GM12878 (cell line): ENCODE measurements around the gene JAG1.

Source experiments
- EZH2 ChIP-seq: IDR thresholded peaks from 2 replicates; pipeline ENCODE4 v1.6.1; 2012; ENCODE audit warnings: low read depth, mild to moderate bottlenecking, control low read depth, inconsistent platforms, low read length, borderline replicate concordance; ENCODE audit not compliant: control insufficient read depth
- GATAD2B ChIP-seq: fragments of 450-650 bp; conservative IDR thresholded peaks from 2 replicates; pipeline ENCODE4 v1.6.1; 2017; ENCODE audit warnings: low read depth, mild to moderate bottlenecking, moderate library complexity
- KDM1A ChIP-seq: fragments of 200-600 bp; sonication (generic); IDR thresholded peaks from 2 replicates; pipeline ENCODE4 v1.6.1; 2016; ENCODE audit warnings: borderline replicate concordance
- POLR2A ChIP-seq: IDR thresholded peaks from 2 replicates; pipeline ENCODE4 v1.6.1; 2011; ENCODE audit warnings: low read depth, mild to moderate bottlenecking, low read length
- SREBF1 ChIP-seq: IDR thresholded peaks from 2 replicates; pipeline ENCODE4 v1.6.1; 2012; ENCODE audit warnings: mild to moderate bottlenecking, low read length
- STAT1 ChIP-seq: fragments of 450-650 bp; conservative IDR thresholded peaks from 2 replicates; pipeline ENCODE4 v1.6.1; 2014; ENCODE audit warnings: antibody characterized with exemption, mild to moderate bottlenecking
- TF ChIP-seq, protein P1 (sequence below): fragments of 450-650 bp; IDR thresholded peaks from 2 replicates; pipeline ENCODE4 v1.6.1; 2017; ENCODE audit warnings: mild to moderate bottlenecking
- TF ChIP-seq, protein P2 (sequence below), 3 experiments: IDR thresholded peaks in 2 of 3; conservative IDR thresholded peaks in 1 of 3; 2 replicates each; pipeline ENCODE4 v1.5.1; 2011; ENCODE audit warnings: low read depth in 3 of 3, low read length in 3 of 3, mild to moderate bottlenecking in 3 of 3, control low read depth in 2 of 3, moderate library complexity in 2 of 3, inconsistent platforms in 1 of 3, mixed read lengths in 1 of 3; ENCODE audit not compliant: control insufficient read depth in 2 of 3, insufficient read depth in 1 of 3; ENCODE audit errors: extremely low read depth in 1 of 3
- TF ChIP-seq, protein P3 (sequence below): IDR thresholded peaks from 2 replicates; pipeline ENCODE4 v1.6.1; 2012; ENCODE audit warnings: low read depth, low read length, improper control_type of control experiment
- TF ChIP-seq, protein P4 (sequence below): IDR thresholded peaks from 2 replicates; pipeline ENCODE4 v1.6.1; 2011; ENCODE audit warnings: low read depth, mild to moderate bottlenecking, low read length, moderate library complexity, borderline replicate concordance; ENCODE audit errors: extremely low read depth

DNA sequence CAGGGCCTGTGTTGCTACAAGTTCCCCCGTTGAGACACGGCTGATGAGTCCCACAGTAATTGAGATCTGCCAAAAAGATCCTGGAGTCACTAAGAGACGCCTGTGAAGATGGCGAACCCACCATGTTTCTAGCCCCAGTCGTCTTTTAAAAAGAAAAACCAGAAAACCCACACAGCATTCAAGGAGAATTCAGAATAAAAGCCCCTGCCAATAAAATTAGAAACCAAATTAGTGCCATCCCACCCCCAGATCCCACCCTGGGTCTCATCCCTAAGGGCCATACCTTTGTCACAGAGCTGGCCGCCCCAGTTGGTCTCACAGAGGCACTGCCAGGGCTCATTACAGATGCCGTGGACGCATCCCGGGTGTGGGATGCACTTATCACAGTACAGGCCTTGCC lies 21.6 kb downstream of the JAG1 start:
- TF ChIP-seq, protein P1, sequence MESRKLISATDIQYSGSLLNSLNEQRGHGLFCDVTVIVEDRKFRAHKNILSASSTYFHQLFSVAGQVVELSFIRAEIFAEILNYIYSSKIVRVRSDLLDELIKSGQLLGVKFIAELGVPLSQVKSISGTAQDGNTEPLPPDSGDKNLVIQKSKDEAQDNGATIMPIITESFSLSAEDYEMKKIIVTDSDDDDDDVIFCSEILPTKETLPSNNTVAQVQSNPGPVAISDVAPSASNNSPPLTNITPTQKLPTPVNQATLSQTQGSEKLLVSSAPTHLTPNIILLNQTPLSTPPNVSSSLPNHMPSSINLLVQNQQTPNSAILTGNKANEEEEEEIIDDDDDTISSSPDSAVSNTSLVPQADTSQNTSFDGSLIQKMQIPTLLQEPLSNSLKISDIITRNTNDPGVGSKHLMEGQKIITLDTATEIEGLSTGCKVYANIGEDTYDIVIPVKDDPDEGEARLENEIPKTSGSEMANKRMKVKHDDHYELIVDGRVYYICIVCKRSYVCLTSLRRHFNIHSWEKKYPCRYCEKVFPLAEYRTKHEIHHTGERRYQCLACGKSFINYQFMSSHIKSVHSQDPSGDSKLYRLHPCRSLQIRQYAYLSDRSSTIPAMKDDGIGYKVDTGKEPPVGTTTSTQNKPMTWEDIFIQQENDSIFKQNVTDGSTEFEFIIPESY, result no peak
- TF ChIP-seq, protein P2, sequence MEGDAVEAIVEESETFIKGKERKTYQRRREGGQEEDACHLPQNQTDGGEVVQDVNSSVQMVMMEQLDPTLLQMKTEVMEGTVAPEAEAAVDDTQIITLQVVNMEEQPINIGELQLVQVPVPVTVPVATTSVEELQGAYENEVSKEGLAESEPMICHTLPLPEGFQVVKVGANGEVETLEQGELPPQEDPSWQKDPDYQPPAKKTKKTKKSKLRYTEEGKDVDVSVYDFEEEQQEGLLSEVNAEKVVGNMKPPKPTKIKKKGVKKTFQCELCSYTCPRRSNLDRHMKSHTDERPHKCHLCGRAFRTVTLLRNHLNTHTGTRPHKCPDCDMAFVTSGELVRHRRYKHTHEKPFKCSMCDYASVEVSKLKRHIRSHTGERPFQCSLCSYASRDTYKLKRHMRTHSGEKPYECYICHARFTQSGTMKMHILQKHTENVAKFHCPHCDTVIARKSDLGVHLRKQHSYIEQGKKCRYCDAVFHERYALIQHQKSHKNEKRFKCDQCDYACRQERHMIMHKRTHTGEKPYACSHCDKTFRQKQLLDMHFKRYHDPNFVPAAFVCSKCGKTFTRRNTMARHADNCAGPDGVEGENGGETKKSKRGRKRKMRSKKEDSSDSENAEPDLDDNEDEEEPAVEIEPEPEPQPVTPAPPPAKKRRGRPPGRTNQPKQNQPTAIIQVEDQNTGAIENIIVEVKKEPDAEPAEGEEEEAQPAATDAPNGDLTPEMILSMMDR (IDR thresholded peaks at IDR 0.05 in 2 of 3, conservative IDR thresholded peaks at IDR 0.05 in 1 of 3; ENCODE audit: control insufficient read depth in 2 of 3, extremely low read depth in 1 of 3, insufficient read depth in 1 of 3, low read depth in 3 of 3, low read length in 3 of 3), result no peak
- TF ChIP-seq EZH2 (no peak), KDM1A (no peak), STAT1 (no peak), GATAD2B (no peak), POLR2A (no peak), SREBF1 (no peak)
- TF ChIP-seq, protein P3, sequence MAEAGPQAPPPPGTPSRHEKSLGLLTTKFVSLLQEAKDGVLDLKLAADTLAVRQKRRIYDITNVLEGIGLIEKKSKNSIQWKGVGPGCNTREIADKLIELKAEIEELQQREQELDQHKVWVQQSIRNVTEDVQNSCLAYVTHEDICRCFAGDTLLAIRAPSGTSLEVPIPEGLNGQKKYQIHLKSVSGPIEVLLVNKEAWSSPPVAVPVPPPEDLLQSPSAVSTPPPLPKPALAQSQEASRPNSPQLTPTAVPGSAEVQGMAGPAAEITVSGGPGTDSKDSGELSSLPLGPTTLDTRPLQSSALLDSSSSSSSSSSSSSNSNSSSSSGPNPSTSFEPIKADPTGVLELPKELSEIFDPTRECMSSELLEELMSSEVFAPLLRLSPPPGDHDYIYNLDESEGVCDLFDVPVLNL, result no peak
- TF ChIP-seq, protein P4, sequence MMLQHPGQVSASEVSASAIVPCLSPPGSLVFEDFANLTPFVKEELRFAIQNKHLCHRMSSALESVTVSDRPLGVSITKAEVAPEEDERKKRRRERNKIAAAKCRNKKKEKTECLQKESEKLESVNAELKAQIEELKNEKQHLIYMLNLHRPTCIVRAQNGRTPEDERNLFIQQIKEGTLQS, result no peak
